Measurements from ENCODE around the gene TIMP4.

Gene TIMP4

DNA sequence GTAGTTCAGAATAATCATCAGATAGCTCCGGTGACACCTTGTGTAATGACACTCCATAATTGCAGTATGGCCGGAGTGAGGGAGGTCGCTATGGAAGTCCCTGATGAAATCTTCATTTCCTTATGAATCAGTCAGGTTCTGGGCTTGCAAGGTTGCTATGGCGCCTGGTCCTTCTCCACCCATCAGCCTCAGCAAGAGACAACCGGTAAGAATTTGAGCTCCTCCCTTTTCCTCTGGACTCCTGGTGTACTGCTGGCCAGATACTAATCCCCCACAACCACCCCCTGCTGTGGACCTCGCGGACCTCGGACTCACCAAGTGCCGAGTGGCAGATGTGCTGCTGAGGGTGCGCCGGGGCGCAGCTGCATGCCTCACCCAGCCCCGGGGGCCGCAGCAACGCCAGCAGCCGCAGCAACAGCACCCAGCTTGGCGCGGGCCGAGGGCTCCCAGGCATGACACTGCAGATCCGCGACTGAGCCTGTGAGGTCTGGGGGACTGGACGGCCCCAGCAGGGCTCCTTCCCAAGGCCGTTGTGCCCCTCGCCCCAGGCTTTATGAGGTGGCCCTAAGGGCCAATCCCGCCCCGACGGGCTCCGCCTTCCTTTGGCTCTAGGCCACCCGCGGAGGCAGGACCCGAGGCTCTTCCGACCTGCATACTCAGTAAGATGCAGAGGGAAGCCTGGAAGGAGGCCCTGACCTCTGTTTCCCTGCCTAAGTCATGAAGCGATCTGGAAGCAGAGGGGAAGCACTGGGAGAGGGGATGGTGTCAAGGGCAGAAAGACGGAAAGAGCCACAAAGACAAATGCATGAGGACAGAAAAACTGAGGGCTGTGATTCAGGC lies at the start of gene TIMP4:
TIMP4 (minus strand) TSS at position 526 of the 840 bp plus-strand sequence; CDS start at position 454, 72 bp downstream.
- peak; percentile 52 for FAIRE-seq
- TF ChIP-seq POLR2A (IDR thresholded peaks at IDR 0.05; ENCODE audit: low read depth, low read length) = no peak

DNA sequence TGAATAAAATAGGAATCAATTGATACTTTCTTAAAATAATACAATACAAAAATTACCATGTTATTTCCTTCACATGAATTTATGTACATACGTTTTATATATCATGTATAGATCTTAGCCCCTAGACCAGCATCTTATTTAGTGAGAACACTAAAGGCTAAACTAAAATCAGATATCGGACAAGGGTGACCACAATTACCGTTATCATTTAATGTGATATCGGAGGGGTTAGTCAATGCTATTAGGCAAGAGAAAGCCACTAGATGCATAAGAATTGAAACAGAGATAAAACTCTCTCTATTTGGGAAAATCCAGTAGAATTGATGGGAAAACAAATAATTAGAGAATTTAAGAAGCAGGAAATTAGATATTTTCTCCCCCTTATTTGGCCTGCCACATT lies 46.5 kb upstream of the TIMP4 start:
- no peak for FAIRE-seq
- TF ChIP-seq POLR2A (IDR thresholded peaks at IDR 0.05; ENCODE audit: low read depth, low read length) = no peak
- no peak for DNase-seq (ENCODE audit: insufficient read length, low spot score)

More for the DNA sequence above, at the start of gene TIMP4:
- DNase-seq (ENCODE audit: insufficient read length, low spot score) = peak; percentile 76

DNA sequence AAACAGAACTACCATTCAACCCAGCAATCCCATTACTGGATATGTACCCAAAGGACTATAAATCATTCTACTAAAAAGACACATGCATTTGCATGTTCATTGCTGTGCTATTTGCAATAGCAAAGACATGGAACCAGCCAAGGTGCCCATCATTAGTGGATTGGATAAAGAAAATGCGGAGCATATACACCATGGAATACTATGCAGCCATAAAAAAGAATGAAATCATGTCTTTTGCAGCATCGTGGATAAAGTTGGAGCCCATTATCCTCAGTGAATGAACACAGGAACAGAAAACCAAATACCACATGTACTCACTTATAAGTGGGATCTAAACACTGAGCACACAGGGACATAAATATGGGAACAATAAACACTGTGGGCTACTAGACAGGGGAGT lies 43.1 kb upstream of the TIMP4 start:
- DNase-seq (ENCODE audit: insufficient read length, low spot score) = no peak
- FAIRE-seq = no peak
- no peak for TF ChIP-seq POLR2A (IDR thresholded peaks at IDR 0.05; ENCODE audit: low read depth, low read length)

DNA sequence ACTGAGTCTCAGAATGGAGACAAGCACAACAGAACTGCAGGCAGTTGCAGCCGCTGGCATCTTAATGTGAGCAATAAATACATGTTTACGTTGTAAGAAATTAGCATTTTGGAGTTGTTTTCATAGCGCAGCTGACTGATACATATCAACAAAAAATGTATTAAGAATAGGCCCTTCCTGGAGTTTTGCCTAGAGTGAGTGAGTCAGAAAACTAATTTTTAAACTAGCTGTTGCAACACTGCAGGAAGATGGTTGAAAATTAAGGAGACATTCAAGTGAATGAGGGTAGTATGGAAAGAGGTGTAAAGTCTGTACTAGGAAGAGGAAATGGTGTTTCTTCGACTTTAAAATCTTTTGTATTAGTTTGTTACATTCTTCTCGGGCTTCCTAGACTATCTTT lies 39.6 kb upstream of the TIMP4 start:
- TF ChIP-seq POLR2A (IDR thresholded peaks at IDR 0.05; ENCODE audit: low read depth, low read length) = no peak
- FAIRE-seq (no peak), DNase-seq (ENCODE audit: insufficient read length, low spot score) (no peak)

DNA sequence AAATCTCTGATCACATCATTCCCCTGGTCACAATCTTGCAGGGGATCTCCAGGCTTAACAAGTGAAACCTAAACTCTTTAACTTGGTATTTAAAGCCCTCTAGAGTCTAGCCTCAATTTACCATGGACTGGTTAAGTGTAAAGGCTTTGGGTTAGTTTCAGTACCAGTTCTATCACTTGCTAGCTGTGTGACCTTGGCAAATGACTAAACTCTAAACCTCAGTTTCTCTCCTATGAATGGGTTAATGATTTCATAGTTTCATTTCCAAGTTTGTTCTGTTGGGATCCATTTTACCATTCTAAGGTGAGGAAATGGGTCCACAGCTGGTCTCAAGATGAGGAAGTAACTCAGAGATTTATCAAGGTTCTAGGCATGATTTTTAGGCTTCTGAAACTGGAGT lies 38.8 kb upstream of the TIMP4 start:
- DNase-seq (ENCODE audit: insufficient read length, low spot score) (no peak), FAIRE-seq (no peak)
- TF ChIP-seq POLR2A (IDR thresholded peaks at IDR 0.05; ENCODE audit: low read depth, low read length) = no peak

DNA sequence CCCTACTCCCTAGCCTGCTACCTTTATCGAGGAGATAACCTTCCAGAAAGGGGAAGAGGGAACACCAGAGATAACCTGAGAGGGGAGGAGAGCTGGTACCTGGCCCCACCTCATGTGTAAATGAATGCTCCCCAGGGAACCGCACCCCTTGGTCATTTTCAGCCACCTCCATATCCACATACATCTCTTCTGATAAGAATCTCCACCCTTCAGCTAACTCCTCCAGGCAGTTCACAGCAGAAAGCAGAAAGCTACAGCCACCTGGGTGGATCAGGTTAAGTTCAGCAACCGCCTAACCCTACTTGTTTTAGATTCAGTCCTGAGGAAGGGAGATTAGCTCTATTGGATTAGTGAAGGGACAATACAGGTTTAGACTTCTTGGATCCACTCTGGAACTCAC lies 38.0 kb upstream of the TIMP4 start:
- DNase-seq (ENCODE audit: insufficient read length, low spot score) (no peak), FAIRE-seq (no peak)
- no peak for TF ChIP-seq POLR2A (IDR thresholded peaks at IDR 0.05; ENCODE audit: low read depth, low read length)

DNA sequence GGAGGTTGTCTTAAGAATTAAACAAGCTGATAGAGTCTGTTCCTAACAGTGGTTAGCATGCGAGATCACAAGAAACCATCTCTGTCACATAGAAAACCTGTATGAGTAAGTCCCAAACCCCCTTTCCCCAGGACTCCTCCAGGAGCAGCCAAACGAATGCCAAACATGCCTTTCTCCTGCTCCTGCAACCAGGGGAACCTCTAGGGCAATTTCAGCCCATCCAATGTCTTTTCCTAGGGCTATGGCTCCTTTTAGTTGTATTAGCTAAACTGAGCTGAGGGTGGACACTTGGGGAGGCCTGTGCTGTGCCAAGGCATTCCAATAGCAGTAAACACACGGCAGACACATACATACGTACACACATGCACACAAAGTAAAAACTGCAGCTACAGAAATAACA lies 36.5 kb upstream of the TIMP4 start:
- FAIRE-seq (no peak), DNase-seq (ENCODE audit: insufficient read length, low spot score) (no peak)
- TF ChIP-seq POLR2A (IDR thresholded peaks at IDR 0.05; ENCODE audit: low read depth, low read length) = no peak

DNA sequence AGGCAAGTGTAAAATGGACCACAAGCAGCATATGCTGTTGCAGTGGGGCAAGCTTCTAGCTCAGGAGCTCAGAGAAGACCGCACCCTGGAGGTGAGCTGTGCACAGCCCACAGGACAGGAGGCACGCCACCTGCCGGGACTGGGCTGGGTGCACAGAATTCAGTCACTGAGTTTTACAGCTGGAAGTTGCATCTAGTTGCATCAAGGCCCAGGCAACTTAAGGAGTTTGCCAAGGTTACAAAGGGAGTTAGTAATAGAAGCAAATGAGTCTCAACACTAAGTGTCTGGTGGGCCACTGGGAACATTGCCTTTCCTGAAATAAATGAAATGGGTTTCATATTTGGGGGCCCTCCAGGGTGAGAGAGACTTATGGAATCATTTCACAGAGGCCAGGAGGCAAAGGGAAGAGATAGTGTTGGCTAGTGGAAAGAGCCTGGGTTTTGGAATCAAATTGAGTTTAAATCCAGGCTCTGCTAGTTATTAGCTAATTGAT lies 36.0 kb upstream of the TIMP4 start:
- no peak for DNase-seq (ENCODE audit: insufficient read length, low spot score)
- FAIRE-seq = peak; percentile 58
- no peak for TF ChIP-seq POLR2A (IDR thresholded peaks at IDR 0.05; ENCODE audit: low read depth, low read length)

DNA sequence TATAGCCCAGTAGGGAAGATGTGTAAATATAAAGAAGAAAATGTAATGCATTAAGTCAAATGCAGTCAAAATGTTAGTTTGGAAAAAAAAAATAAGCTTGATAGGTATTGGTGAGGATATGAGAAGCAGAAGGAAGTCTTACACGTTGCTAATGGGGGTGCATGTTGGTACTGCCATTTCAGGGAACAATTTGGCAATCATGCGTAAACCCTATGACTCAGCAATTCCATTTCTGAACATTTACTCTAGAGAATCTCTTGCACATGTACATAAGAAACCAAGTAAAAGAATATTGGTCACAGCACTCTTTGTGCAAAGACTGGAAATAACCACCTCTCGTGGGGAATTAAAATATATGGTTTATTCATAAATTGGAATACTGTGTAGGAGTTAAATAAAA lies 35.5 kb upstream of the TIMP4 start:
- FAIRE-seq = peak; percentile 41
- DNase-seq (ENCODE audit: insufficient read length, low spot score) = no peak

DNA sequence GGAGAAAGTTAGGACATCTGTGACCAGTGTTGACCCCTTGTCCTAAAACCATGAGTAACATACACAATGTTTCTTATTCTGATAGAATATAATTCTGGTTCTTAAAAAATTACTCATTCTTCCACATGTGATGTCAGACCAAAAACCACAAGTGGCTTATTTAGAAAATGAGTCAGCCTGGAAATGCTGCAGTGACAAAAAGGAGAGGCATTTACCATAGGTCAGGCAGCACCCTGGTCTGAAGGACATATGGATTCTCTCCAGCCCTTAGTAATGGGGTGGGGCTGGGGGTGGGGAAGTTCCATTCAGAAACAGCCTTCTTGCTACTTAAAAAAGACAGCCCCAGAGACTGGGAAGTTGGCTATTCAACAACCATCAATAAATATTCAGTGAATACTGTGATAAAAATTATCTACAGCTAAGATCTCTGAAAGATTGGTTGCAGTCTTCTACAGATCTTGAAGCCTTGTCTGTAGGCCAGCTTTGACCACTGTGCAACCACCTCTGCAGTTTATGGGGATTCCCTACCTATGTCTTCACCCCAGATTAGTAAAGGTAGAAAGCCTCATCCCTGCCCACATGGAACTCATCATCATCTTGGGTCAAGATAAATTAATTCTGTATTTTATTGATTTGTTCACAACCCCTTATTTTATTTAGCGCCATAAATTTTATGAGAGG lies 34.9 kb upstream of the TIMP4 start:
- FAIRE-seq (peak; percentile 58), DNase-seq (ENCODE audit: insufficient read length, low spot score) (peak; percentile 45)
- no peak for TF ChIP-seq POLR2A (IDR thresholded peaks at IDR 0.05; ENCODE audit: low read depth, low read length)

More for the DNA sequence above, 35.5 kb upstream of the TIMP4 start:
- no peak for TF ChIP-seq POLR2A (IDR thresholded peaks at IDR 0.05; ENCODE audit: low read depth, low read length)

DNA sequence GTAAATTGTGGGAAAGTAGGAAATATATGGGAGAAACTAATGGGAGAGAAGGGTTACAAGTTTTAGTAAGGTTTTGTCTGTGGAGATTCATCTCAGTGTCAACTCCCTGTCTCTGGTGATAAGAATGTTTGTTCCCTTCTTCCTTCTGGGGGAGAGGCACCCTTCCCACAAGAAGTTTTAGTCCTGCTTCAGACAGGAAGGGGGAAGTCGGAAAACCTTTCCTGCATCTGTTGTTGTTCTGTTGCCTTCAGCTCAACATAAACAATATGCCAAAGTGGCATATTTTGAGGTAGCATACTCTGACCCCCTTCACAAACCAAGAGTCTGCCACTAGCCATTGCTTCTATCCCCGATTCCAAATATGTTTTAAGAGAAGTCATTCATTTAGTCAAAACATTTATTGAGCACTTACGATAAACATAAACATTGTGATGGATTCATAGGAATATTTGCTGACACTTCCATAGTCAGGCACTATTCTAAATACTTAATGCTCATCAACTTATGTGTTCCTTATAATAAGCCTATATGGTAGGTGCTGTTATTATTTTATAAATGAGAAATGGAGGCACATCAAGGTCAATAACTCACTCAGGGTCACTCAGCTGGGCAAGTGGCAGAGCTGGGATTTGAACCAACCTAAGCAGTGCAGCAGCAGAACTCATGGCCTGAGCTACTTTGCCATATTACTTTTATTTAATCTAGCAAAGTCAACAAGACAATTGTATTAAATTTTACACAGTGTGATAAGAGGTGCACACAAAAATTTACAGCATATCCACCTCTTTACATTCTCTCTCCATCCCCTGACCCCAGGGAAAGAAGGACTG lies 34.2 kb upstream of the TIMP4 start:
- no peak for TF ChIP-seq POLR2A (IDR thresholded peaks at IDR 0.05; ENCODE audit: low read depth, low read length)
- no peak for DNase-seq (ENCODE audit: insufficient read length, low spot score)
- FAIRE-seq = no peak

DNA sequence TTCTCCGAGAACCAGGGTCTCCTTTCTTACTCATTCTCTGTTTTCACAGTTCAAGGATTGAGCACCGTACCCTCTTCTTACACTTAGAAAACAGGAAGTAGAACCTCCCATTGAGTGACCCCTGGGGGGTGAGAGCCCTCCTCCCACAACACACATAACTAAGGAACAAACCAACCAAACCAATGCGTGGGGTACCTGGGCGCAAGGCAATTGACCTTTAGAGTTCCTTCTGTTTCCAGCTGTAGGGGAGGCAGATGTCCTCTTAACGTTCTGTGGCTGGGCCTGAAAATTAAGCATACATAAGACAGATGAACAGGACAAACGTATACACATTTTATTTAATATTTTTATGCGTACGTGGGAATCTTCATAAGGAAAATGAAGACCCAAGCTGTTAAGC lies 33.5 kb upstream of the TIMP4 start:
- TF ChIP-seq POLR2A (IDR thresholded peaks at IDR 0.05; ENCODE audit: low read depth, low read length) = no peak
- DNase-seq (ENCODE audit: insufficient read length, low spot score) (no peak), FAIRE-seq (no peak)

DNA sequence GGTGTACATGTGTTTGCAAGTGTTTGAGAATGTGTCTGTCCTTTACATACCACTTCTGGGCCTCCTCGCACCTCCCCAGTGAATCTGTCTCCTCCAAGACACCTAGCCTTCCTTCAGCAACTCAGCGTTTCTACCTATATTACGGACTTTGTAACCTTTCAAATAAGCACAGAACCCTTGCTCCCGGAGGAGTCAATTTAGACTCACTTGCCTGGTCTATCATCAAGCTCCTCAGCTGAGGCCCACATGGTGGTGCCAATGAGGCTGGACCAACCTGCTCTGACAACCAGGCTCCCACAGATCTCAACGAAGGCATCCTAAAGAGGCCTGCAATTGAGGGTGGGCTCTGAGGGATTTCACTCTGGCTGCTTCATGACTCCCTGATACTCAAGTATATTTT lies 32.8 kb upstream of the TIMP4 start:
- TF ChIP-seq POLR2A (IDR thresholded peaks at IDR 0.05; ENCODE audit: low read depth, low read length) = no peak
- no peak for DNase-seq (ENCODE audit: insufficient read length, low spot score)
- FAIRE-seq = no peak

DNA sequence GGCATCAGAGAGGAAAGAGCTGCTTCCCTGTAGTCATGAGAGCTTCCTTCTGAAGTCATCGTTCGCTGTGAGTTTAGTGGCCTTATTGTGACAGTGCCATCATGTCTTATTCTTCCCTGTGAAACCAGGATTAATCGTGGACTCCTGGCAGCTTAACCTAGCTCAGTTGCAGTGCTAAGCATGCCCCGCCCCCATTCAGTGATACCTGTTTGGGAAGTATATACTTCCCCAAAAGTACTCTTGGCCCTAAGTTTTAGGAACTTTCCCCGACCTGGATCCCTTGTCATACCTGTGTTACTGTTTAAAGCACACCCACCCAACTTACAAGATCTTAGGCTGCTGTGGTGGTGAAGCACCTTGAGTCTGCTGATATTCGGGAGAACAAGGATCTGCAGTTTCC lies 32.1 kb upstream of the TIMP4 start:
- DNase-seq (ENCODE audit: insufficient read length, low spot score) = no peak
- no peak for FAIRE-seq
- TF ChIP-seq POLR2A (IDR thresholded peaks at IDR 0.05; ENCODE audit: low read depth, low read length) = no peak

All from H54 (cell line).